HG03097 (cell line): ENCODE data around the gene PRR36.
"Not testable (repeated sequence)": the region's sequence is repeated elsewhere in the genome, so short reads cannot be mapped to it uniquely, and the experiment has no call there.

Experiments
- ATAC-seq: cut with Tn5 transposase; IDR thresholded peaks from one replicate; pipeline ENCODE4 v1.9.1; 2021; ENCODE audit not compliant: unreplicated experiment, low FRiP score

PRR36 gene

DNA sequence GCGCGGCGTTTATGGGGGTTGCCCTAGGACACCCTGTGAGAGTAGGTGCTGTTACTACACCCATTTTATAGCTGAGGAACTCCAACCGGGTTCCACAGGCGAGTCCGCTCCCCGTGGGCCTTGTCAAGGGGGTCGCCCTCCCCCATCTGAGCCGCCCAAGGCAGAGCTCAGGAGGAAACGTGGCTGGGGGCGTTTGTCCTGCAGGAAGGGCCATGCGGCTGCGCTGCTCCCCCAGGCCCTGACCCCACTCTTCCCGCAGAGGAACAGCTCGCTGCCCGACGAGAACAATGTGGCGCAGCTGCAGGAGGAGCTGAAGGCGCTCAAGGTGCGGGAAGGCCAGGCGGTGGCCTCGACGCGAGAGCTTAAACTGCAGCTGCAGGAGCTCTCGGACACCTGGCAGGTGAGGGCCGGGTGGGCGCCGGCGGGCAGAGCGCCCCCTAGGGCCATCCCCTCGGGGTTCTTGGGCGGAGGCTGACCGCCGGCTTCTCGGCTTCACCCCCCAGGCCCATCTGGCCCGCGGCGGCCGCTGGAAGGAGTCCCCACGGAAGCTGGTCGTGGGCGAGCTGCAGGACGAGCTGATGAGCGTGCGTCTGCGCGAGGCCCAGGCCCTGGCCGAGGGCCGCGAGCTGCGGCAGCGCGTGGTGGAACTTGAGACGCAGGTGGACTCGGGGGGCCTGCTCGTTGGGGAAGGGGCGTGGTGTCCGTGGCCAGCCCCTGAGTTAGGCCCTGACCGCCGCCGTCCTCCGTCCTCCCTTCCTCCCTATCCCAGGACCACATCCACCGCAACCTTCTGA lies 12.4 kb downstream of the PRR36 start:
- no peak for ATAC-seq

DNA sequence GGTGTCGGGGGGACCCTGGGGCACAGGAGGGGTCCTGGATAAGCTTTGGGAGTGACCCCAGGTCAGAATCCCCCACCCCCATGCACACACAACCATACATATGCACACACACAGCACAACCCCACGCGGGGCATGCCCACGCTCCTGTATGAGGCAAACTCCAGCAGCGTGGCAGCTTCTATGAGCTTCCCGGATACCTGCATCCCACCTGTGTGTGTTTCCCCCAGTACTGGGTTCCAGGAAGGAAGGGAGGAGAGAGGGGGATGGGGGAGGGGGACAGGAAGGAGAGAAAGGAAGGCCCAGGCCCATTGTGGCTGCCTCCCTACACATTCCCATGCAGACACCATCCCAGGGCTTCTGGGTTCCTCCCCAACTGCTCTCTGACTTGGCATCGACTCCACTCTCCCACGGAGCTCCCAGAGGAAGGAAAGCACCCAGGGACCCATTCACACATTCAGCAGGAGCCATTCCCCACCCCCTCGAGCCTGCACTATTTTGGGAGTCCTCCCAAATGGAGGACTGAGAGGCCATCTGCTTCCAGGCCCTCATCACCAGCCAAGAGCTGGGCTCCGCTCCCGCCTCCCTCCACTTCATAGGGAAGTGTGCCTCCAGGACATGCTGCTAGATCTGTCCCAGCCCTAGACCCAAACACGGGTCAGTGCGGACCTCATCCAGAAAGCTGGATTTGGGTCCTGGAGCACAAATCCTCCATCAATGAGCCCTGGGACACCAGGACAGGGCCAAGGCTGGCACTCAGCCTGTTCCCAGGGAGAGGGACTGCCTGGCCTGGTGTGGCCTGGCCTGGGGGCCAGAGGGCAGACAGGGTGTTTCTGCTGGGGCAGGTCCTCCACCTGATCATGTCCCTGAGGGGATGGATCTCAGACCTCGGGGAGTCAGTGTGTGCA lies 13.2 kb downstream of the PRR36 start:
- no peak for ATAC-seq

DNA sequence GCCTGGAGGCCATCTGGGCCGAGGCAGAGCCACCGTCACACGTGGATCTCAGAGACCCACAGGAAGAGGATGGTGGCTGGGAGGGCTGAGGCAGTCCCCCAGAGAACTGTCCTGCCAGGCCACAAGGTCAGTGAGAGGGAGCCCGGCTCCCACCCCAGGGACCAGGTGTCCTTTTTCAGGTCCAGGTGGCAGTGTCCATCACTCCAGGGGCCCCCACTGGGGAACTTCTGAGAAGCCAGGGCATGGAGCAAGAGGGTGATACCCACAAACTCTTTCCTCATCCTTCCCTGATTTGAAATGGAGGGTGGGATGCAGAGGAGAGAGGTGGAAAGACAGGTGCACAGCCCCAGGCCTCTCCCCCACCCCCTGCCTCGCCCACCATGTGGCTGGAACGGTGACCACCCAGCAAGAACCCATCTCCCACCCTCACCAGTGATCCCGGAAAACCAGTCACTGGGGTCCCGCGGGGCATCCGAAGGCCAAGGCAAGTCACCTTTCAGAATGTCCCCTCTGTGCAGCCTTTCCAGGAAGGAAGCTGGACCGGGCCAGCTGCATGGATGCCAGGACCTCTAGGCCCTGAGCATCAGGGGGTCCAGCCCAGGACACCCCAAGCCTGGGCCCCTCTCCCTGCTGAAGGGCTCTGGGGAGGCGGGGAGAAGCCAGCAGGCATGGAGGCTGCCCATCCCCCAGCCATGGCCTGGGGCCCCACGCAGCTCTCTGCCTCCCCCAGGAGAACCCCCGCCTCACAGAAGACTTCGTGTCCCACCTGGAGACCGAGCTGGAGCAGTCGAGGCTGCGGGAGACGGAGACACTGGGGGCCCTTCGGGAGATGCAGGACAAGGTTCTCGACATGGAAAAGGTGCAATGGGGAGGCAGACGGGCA lies 14.1 kb downstream of the PRR36 start:
- ATAC-seq, result no peak

DNA sequence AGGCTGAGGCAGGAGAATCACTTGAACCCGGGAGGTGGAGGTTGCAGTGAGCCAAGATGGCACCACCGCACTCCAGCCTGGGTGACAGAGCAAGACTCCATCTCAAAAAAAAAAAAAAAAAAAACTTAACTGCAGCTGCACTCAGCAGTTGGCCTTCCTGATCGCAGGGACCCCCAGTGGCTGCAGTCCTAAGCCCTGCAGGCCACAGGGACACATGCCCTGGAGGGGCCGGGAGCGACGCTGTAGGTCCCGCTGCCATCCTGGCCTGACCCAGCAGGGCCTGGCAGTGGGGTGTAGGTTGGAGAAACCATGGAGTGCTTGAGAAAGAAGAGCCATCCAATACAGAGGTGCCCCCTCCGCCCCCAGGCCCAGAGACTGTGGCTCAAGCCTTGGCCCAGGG lies 15.1 kb downstream of the PRR36 start:
- ATAC-seq, result not testable (repeated sequence)

DNA sequence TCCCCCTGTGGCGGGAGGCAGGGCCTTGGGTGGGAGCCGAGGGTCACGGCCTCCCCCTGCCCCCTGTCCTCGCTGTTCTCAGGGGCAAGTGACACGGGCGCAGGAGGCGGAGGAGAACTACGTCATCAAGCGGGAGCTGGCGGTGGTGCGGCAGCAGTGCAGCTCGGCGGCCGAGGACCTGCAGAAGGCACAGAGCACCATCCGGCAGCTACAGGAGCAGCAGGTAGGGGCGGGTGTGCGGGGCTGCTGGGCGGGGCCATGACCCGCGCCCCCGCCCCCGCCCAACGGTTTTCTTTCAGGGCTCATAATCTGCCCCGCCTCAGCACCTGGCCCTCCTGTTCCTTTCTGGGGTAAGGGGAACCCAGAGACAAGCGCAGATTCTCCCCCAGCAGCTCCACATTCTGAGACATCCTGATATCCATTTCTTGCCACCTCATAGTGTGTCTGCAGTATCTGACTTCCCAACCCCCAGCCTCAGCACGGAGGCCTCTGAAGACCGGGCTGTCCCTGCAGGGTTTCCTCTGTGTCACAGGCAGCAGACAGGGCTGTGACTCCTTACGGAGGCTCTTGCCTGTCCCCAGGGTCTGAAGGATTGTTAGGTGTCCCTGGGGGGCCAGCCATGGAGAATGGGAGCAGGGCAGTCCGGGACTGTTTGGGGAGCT lies 15.9 kb downstream of the PRR36 start:
- ATAC-seq, result no peak

GRCh38 chr19:7857727-7858108 lies 16.5 kb downstream of the PRR36 start:
- no peak for ATAC-seq

GRCh38 chr19:7856679-7857663 lies 17.2 kb downstream of the PRR36 start:
- no peak for ATAC-seq

DNA sequence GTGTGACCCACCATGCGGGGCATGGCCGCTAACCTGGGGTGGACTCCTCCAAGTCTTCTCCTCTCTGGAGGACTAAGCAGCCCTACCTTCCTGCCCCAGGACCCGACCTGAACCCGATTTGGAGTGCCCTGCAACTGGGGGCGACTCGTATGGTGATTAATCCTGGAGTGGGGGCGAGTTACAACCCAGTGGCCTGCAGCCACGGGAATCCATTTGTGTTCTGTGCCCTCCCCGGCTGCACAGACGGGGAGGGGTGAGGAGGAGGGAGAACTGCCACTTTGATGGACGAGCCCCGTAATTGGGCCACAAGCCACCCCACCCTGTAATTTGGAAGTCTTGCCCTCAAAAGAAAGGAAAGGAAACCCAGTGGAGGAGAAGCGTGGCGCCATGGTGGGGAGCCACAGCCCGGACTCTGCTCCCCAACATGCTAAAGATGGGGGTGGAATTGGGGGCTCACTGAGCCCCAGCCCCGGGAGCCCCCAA lies 18.0 kb downstream of the PRR36 start:
- ATAC-seq, result no peak

GRCh38 chr19:7855426-7856108 lies 18.6 kb downstream of the PRR36 start:
- no peak for ATAC-seq

- no peak for ATAC-seq
These were observed 20.4 kb downstream of the PRR36 start for GRCh38 chr19:7853770-7854128.

- ATAC-seq, result no peak
These were observed 21.1 kb downstream of the PRR36 start for GRCh38 chr19:7852851-7853769.

- no peak for ATAC-seq
These were observed 22.3 kb downstream of the PRR36 start for GRCh38 chr19:7851623-7852500.

DNA sequence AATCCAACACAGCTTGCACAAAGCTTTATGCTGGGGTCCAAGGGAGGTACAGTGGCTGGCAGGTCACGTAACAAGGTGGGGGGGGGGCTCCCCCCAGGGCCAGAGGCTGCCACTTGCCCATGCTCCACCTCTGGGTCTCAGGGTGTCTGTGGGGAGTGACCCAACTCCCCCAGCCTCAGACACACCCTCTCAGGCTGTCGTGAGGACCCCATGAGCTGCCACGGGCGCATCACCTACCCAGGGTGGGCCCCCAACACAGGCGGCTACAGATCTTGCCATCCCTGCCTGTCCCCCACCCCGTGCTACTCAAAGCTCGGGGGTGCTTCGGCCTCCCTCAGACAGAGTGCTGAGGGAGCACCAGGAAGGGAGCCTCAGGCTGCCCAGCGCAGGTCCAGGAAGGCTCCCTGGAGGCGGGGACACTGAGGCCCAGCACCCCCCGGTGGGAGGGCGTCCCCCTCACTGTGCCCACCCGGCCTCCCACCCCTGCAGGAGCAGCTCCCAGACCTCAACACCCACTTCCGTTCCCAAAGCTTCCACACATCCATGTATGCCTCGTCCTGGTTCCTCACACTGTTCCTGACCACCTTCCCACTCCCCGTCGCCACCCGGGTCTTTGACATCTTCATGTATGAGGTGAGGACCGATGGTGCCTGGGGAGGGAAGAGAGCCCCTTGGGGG lies 23.1 kb downstream of the PRR36 start:
- ATAC-seq, result no peak

DNA sequence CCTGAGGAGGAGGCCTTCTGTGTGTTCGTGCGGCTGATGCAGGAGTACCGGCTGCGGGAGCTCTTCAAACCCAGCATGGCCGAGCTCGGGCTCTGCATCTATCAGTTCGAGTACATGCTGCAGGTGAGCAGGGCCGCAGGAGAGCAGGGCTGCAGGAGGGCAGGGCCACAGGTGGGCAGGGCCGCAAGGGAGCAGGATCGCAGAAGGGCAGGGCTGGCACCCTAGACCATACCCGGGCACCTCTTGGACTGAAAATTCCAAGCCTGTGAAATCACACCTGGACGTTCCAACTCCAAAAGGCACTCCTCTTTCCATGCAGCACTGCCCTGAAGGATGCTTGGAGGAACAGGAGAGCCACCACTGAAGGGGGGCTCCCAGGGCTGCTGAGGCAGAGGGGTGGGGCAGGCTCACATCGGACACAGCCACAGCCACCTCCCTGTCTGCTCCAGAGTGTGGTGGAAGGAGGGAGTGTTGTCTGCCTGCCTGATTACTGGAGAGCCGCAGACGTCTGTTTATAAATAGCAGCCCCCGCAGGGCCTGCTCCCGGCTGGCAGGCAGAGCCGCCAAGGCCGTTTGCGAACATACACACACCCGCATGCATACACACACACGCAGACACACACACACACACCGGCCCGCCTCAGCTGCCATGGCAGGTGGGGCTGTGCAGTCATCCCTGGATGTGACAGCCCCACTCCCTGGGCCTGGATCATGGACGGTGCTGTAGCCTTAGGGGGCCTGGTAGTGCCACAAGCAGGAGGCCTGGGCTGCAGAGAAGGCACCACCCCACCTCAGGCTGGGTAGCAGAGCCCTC lies 24.0 kb downstream of the PRR36 start:
- no peak for ATAC-seq

- no peak for ATAC-seq
These were observed 24.6 kb downstream of the PRR36 start for GRCh38 chr19:7849631-7849999.
